Liver (tissue), 9 donors: ENCODE results near the gene ULK4. TPM values are rescaled to one million over a fixed set of nuclear protein-coding genes. Genes with fewer than 3 reads are reported as not detected.

Experiments
- DNase-seq: peaks from one replicate; pipeline ENCODE4 v3.0.0-alpha.2; 2017; ENCODE audit warnings: low spot score
- H3K27ac ChIP-seq, 2 donors: one replicate each; pipeline ENCODE4 v1.7.0; 2013; ENCODE audit warnings: inconsistent platforms in 2 of 2, low read length in 2 of 2, control low read depth in 1 of 2, low read depth in 1 of 2, mild to moderate bottlenecking in 1 of 2
- H3K27me3 ChIP-seq, 4 donors: one replicate each; pipeline versions ENCODE4 v1.6.1 to v1.7.0; 2013; ENCODE audit warnings: low read length in 3 of 4, inconsistent platforms in 1 of 4, mild to moderate bottlenecking in 1 of 4, moderate library complexity in 1 of 4; ENCODE audit not compliant: control insufficient read depth in 4 of 4, insufficient read depth in 4 of 4
- H3K36me3 ChIP-seq, 4 donors: one replicate each; pipeline versions ENCODE4 v1.6.1 to v1.7.0; 2013; ENCODE audit warnings: low read length in 3 of 4, mild to moderate bottlenecking in 3 of 4, low read depth in 1 of 4, moderate library complexity in 1 of 4; ENCODE audit not compliant: control insufficient read depth in 4 of 4, insufficient read depth in 3 of 4
- H3K4me1 ChIP-seq, 4 donors: one replicate each; pipeline versions ENCODE4 v1.6.1 to v1.7.0; 2013; ENCODE audit warnings: low read length in 3 of 4, mild to moderate bottlenecking in 3 of 4, moderate library complexity in 1 of 4; ENCODE audit not compliant: control insufficient read depth in 4 of 4, insufficient read depth in 4 of 4
- H3K4me3 ChIP-seq, 3 donors: one replicate each; pipeline versions ENCODE4 v1.6.1 to v1.7.0; 2013; ENCODE audit warnings: low read length in 3 of 3, control low read depth in 1 of 3, low read depth in 1 of 3, mild to moderate bottlenecking in 1 of 3
- H3K9ac ChIP-seq, 2 donors: one replicate each; pipeline ENCODE4 v1.7.0; 2013; ENCODE audit warnings: low read length in 2 of 2, mild to moderate bottlenecking in 2 of 2, moderate library complexity in 2 of 2, control low read depth in 1 of 2, low read depth in 1 of 2
- H3K9me3 ChIP-seq, 4 donors: one replicate each; pipeline versions ENCODE4 v1.6.1 to v1.7.0; 2013; ENCODE audit warnings: low read length in 3 of 4; ENCODE audit not compliant: control insufficient read depth in 4 of 4
- ATF3 ChIP-seq: IDR thresholded peaks from 2 replicates; pipeline ENCODE4 v1.6.1; 2016; ENCODE audit warnings: antibody characterized with exemption
- EGR1 ChIP-seq, 2 donors: IDR thresholded peaks; 2 replicates each; pipeline ENCODE4 v1.6.1; 2016 to 2018; ENCODE audit warnings: antibody characterized with exemption in 2 of 2, low read depth in 2 of 2
- FOXA1 ChIP-seq: IDR thresholded peaks from 2 replicates; pipeline ENCODE4 v1.6.1; 2016; ENCODE audit warnings: antibody characterized with exemption
- FOXA2 ChIP-seq: IDR thresholded peaks from 2 replicates; pipeline ENCODE4 v1.6.1; 2016; ENCODE audit warnings: antibody characterized with exemption
- GABPA ChIP-seq, 2 donors: IDR thresholded peaks in 1 of 2; conservative IDR thresholded peaks in 1 of 2; 2 replicates each; pipeline ENCODE4 v1.6.1; 2016; ENCODE audit warnings: antibody characterized with exemption in 2 of 2, mild to moderate bottlenecking in 1 of 2, moderate library complexity in 1 of 2
- HNF4A ChIP-seq, 2 donors: conservative IDR thresholded peaks; 2 replicates each; pipeline ENCODE4 v1.6.1; 2016; ENCODE audit warnings: antibody characterized with exemption in 2 of 2, mild to moderate bottlenecking in 2 of 2
- HNF4G ChIP-seq: IDR thresholded peaks from 2 replicates; pipeline ENCODE4 v1.6.1; 2016; ENCODE audit warnings: antibody characterized with exemption
- JUND ChIP-seq, 2 donors: IDR thresholded peaks; 2 replicates each; pipeline ENCODE4 v1.6.1; 2016; ENCODE audit warnings: antibody characterized with exemption in 2 of 2
- MAX ChIP-seq: IDR thresholded peaks from 2 replicates; pipeline ENCODE4 v1.6.1; 2016; ENCODE audit warnings: antibody characterized with exemption
- NR2F2 ChIP-seq: IDR thresholded peaks from 2 replicates; pipeline ENCODE4 v1.6.1; 2016; ENCODE audit warnings: antibody characterized with exemption
- RAD21 ChIP-seq, 2 donors: IDR thresholded peaks; 2 replicates each; pipeline ENCODE4 v1.6.1; 2016; ENCODE audit warnings: antibody characterized with exemption in 2 of 2, mild to moderate bottlenecking in 2 of 2
- REST ChIP-seq: IDR thresholded peaks from 2 replicates; pipeline ENCODE4 v1.6.1; 2016; ENCODE audit warnings: antibody characterized with exemption, mild to moderate bottlenecking
- RXRA ChIP-seq, 2 donors: IDR thresholded peaks; 2 replicates each; pipeline ENCODE4 v1.6.1; 2017 to 2018; ENCODE audit warnings: antibody characterized with exemption in 2 of 2, mild to moderate bottlenecking in 1 of 2
- SP1 ChIP-seq: IDR thresholded peaks from 2 replicates; pipeline ENCODE4 v1.6.1; 2018; ENCODE audit warnings: antibody characterized with exemption, mild to moderate bottlenecking
- TAF1 ChIP-seq: conservative IDR thresholded peaks from 2 replicates; pipeline ENCODE4 v1.6.1; 2016; ENCODE audit warnings: antibody characterized with exemption, mild to moderate bottlenecking
- YY1 ChIP-seq: IDR thresholded peaks from 2 replicates; pipeline ENCODE4 v1.6.1; 2016; ENCODE audit warnings: antibody characterized with exemption, mild to moderate bottlenecking
- ZBTB33 ChIP-seq: IDR thresholded peaks from 2 replicates; pipeline ENCODE4 v1.6.1; 2016; ENCODE audit warnings: antibody characterized with exemption
- WGBS: extraction: QIAGEN DNeasy Blood & Tissue Kit; methylation state at CpG from one replicate; pipeline ENCODE4 v1.1.7; 2013; 5-methylcytosine and 5-hydroxymethylcytosine counted together
- polyA plus RNA-seq, 2 donors: library from polyadenylated mRNA; stranded (reverse) in 1 of 2; unstranded in 1 of 2; fragments of 200-250 nt in 1 of 2; fragments of >200 nt in 1 of 2; fragmentation: Nextera tagmentation in 1 of 2; extraction: Ambion mirVana in 1 of 2; gene quantifications; one replicate each; pipeline versions ENCODE4 v1.2.1 to v1.2.3, GENCODE V29; 2013 to 2015
- total RNA-seq, 2 donors: library from RNA; depleted of rRNA; stranded (reverse); fragments of >200 nt; gene quantifications; one replicate each; pipeline ENCODE4 v1.2.3, GENCODE V29; 2014
- TF ChIP-seq, protein P1 (sequence below): fragments of 150-350 bp; IDR thresholded peaks from 2 replicates; pipeline ENCODE4 v1.5.1; 2017; ENCODE audit warnings: improper control_type of control experiment, low read depth, low read length; ENCODE audit not compliant: missing input control
- donor health status: healthy.
- donor health status: healthy.
- donor health status: healthy.
- donor health status: healthy.
- donor health status: healthy.

The ULK4 gene
- total and polyA plus RNA-seq, 4 donors = 1.1 to 11.5 (median 3.2) TPM

GRCh38 chr3:41522612-41523011 is 439.3 kb downstream of the ULK4 start:
- H3K27ac ChIP-seq = no peak overlapping the region
- WGBS = 91% methylated on average over 2 of the region's 2 CpGs
- no peaks in the 10 kb centered on the region for H3K27me3 ChIP-seq
- peaks cover 0 to 1% (median 0%) of the 10 kb centered on the region in 4 donors for H3K4me1 ChIP-seq
- no peak for DNase-seq
- no peak for TF ChIP-seq JUND (IDR thresholded peaks at IDR 0.05)
- no peak for TF ChIP-seq NR2F2
- no peak for TF ChIP-seq SP1
- TF ChIP-seq MAX = no peak
- no peak for TF ChIP-seq ATF3
- TF ChIP-seq GABPA (IDR thresholded peaks at IDR 0.05 in 1 of 2, conservative IDR thresholded peaks at IDR 0.05 in 1 of 2) = no peak
- no peak for TF ChIP-seq HNF4A (conservative IDR thresholded peaks at IDR 0.05)
- TF ChIP-seq REST = no peak
- TF ChIP-seq FOXA2 = no peak
- no peak for TF ChIP-seq EGR1 (IDR thresholded peaks at IDR 0.05; ENCODE audit: low read depth in 2 of 2)
- no peak for TF ChIP-seq FOXA1
- TF ChIP-seq HNF4G = no peak
- no peak for TF ChIP-seq TAF1
- TF ChIP-seq YY1 = no peak
- TF ChIP-seq RAD21 (IDR thresholded peaks at IDR 0.05) = no peak
- no peak for TF ChIP-seq ZBTB33
- no peak for TF ChIP-seq RXRA (IDR thresholded peaks at IDR 0.05)
- TF ChIP-seq, protein P1, sequence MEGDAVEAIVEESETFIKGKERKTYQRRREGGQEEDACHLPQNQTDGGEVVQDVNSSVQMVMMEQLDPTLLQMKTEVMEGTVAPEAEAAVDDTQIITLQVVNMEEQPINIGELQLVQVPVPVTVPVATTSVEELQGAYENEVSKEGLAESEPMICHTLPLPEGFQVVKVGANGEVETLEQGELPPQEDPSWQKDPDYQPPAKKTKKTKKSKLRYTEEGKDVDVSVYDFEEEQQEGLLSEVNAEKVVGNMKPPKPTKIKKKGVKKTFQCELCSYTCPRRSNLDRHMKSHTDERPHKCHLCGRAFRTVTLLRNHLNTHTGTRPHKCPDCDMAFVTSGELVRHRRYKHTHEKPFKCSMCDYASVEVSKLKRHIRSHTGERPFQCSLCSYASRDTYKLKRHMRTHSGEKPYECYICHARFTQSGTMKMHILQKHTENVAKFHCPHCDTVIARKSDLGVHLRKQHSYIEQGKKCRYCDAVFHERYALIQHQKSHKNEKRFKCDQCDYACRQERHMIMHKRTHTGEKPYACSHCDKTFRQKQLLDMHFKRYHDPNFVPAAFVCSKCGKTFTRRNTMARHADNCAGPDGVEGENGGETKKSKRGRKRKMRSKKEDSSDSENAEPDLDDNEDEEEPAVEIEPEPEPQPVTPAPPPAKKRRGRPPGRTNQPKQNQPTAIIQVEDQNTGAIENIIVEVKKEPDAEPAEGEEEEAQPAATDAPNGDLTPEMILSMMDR = no peak
- H3K36me3 ChIP-seq = no peaks in the 10 kb centered on the region
- H3K9ac ChIP-seq = no peak overlapping the region
- no peak overlapping the region for H3K4me3 ChIP-seq
- no peaks in the 10 kb centered on the region for H3K9me3 ChIP-seq
